HCT116 (cell line): ENCODE measurements around the gene TMEM176B. TPM values are rescaled to one million over a fixed set of nuclear protein-coding genes. Genes with fewer than 3 reads are reported as not detected.

Experiments used
- ATAC-seq: fragments of 200-7000 bp; cut with Tn5 transposase; 2 replicates; pipeline ENCODE4 v1.9.1; 2020; ENCODE audit warnings: mild to moderate bottlenecking, moderate library complexity
- BruUV-seq: library from RNA; stranded (reverse); fragments of 400-500 nt; replicated peaks from 2 replicates; lab custom pipeline; 2021; lab: Mats Ljungman, UMichigan
- CTCF ChIA-PET: fragments of 300-600 bp; sonication (Branson Sonifier 250); formaldehyde crosslinking; loops from one replicate; lab custom pipeline; 2021; ENCODE audit warnings: antibody characterized with exemption; lab: Charles Lee
- POLR2A ChIA-PET: fragments of 300-600, 350-600 bp; sonication (Branson Sonifier 250); formaldehyde crosslinking; loops from one replicate; lab custom pipeline; 2021; ENCODE audit warnings: antibody characterized with exemption; lab: Charles Lee
- RAD21 ChIA-PET, 2 experiments: fragments of 300-600 bp; sonication (Branson Sonifier 250); formaldehyde crosslinking; loops; one replicate each; lab custom pipeline; 2023; ENCODE audit warnings: low total read pairs in 2 of 2; ENCODE audit not compliant: uncharacterized antibody in 2 of 2, unreplicated experiment in 2 of 2, low non-redundant PET in 1 of 2; lab: Charles Lee
- DNase-seq: peaks from one replicate; pipeline ENCODE4 v3.0.0-alpha.2; 2010; ENCODE audit warnings: low read depth, low spot score
- H2AFZ ChIP-seq: fragments of 200-600 bp; shearing (Covaris generic), sonication (generic); 2 replicates; pipeline ENCODE4 v1.6.1; 2017; ENCODE audit warnings: low read depth, mixed run types, mixed read lengths, antibody characterized with exemption, low read length; ENCODE audit not compliant: poor library complexity, severe bottlenecking
- H3K27ac ChIP-seq: 2 replicates; pipeline ENCODE4 v1.5.1; 2012; ENCODE audit warnings: low read depth, low read length
- H3K27me3 ChIP-seq: fragments of 200-600 bp; sonication (generic); 2 replicates; pipeline ENCODE4 v1.6.1; 2016; ENCODE audit warnings: mixed run types, low read length, mixed read lengths; ENCODE audit not compliant: insufficient read depth
- H3K36me3 ChIP-seq, 2 experiments: fragments of 200-500 bp in 1 of 2; fragments of 200-600 bp in 1 of 2; sonication (Bioruptor generic) in 1 of 2; sonication (generic) in 1 of 2; 2 replicates each; pipeline versions ENCODE4 v1.5.1 to v1.6.1; 2014 to 2016; ENCODE audit warnings: low read length in 2 of 2, inconsistent platforms in 1 of 2, mixed read lengths in 1 of 2, mixed run types in 1 of 2; ENCODE audit not compliant: insufficient read depth in 2 of 2, control insufficient read depth in 1 of 2
- H3K4me1 ChIP-seq, 2 experiments: fragments of 200-600 bp in 1 of 2; sonication (generic) in 1 of 2; 2 replicates each; pipeline versions ENCODE4 v1.5.1 to v1.6.1; 2012 to 2017; ENCODE audit warnings: low read length in 2 of 2, inconsistent platforms in 1 of 2, mild to moderate bottlenecking in 1 of 2, mixed read lengths in 1 of 2, mixed run types in 1 of 2, moderate library complexity in 1 of 2; ENCODE audit not compliant: insufficient read depth in 2 of 2, control insufficient read depth in 1 of 2
- H3K4me2 ChIP-seq: fragments of 200-600 bp; sonication (generic); 2 replicates; pipeline ENCODE4 v1.6.1; 2017; ENCODE audit warnings: mixed run types, low read length, mixed read lengths
- H3K4me3 ChIP-seq, 2 experiments: fragments of 200-600 bp in 1 of 2; sonication (generic) in 1 of 2; replicated peaks in 1 of 2; 2 replicates each; pipeline ENCODE4 v1.5.1; 2011 to 2016; ENCODE audit warnings: low read length in 2 of 2, control low read depth in 1 of 2, low read depth in 1 of 2, mild to moderate bottlenecking in 1 of 2, mixed read lengths in 1 of 2, mixed run types in 1 of 2
- H3K79me2 ChIP-seq: fragments of 200-600 bp; sonication (generic); 2 replicates; pipeline ENCODE4 v1.6.1; 2017; ENCODE audit warnings: mild to moderate bottlenecking, mixed run types, low read length, moderate library complexity, mixed read lengths; ENCODE audit not compliant: insufficient read depth
- H3K9ac ChIP-seq: fragments of 200-600 bp; sonication (generic); 2 replicates; pipeline ENCODE4 v1.6.1; 2016; ENCODE audit warnings: low read length, mixed read lengths
- H3K9me2 ChIP-seq: fragments of 200-600 bp; sonication (generic), shearing (Covaris generic); 2 replicates; pipeline ENCODE4 v1.6.1; 2017; ENCODE audit warnings: mixed run types, mild to moderate bottlenecking, moderate library complexity; ENCODE audit not compliant: insufficient read depth
- H3K9me3 ChIP-seq, 2 experiments: fragments of 200-500 bp in 1 of 2; fragments of 200-600 bp in 1 of 2; sonication (Bioruptor generic) in 1 of 2; sonication (generic) in 1 of 2; 2 replicates each; pipeline ENCODE4 v1.6.1; 2014 to 2017; ENCODE audit warnings: low read length in 2 of 2, mixed read lengths in 2 of 2, inconsistent platforms in 1 of 2, low read depth in 1 of 2, mild to moderate bottlenecking in 1 of 2, mixed run types in 1 of 2, moderate library complexity in 1 of 2; ENCODE audit not compliant: control insufficient read depth in 1 of 2, insufficient read depth in 1 of 2
- H4K20me1 ChIP-seq: fragments of 200-600 bp; sonication (generic), shearing (Covaris generic); 2 replicates; pipeline ENCODE4 v1.6.1; 2017; ENCODE audit warnings: mixed run types, mild to moderate bottlenecking, moderate library complexity; ENCODE audit not compliant: insufficient read depth
- CBX3 ChIP-seq: IDR thresholded peaks from 2 replicates; pipeline ENCODE4 v1.6.1; 2012; ENCODE audit warnings: low read depth
- CEBPB ChIP-seq: IDR thresholded peaks from 2 replicates; pipeline ENCODE4 v1.6.1; 2012; ENCODE audit warnings: low read depth
- EGR1 ChIP-seq: IDR thresholded peaks from 2 replicates; pipeline ENCODE4 v1.6.1; 2012; ENCODE audit warnings: low read depth
- ELF1 ChIP-seq: IDR thresholded peaks from 2 replicates; pipeline ENCODE4 v1.6.1; 2012; ENCODE audit warnings: low read depth, borderline replicate concordance
- EZH2 ChIP-seq: fragments of 200-600 bp; sonication (generic); IDR thresholded peaks from 2 replicates; pipeline ENCODE4 v1.6.1; 2017; ENCODE audit warnings: antibody characterized with exemption, mixed run types
- EZH2phosphoT487 ChIP-seq: fragments of 200-600 bp; IDR thresholded peaks from 2 replicates; pipeline ENCODE4 v1.6.1; 2018; ENCODE audit warnings: antibody characterized with exemption, borderline replicate concordance
- JUND ChIP-seq: IDR thresholded peaks from 2 replicates; pipeline ENCODE4 v1.6.1; 2012
- POLR2A ChIP-seq: IDR thresholded peaks from 2 replicates; pipeline ENCODE4 v1.7.0; 2011; ENCODE audit warnings: borderline replicate concordance; ENCODE audit not compliant: insufficient read depth, insufficient read length; ENCODE audit errors: extremely low read depth
- POLR2AphosphoS5 ChIP-seq: IDR thresholded peaks from 2 replicates; pipeline ENCODE4 v1.6.1; 2011; ENCODE audit warnings: mild to moderate bottlenecking, low read depth, low read length, moderate library complexity
- RAD21 ChIP-seq: IDR thresholded peaks from 2 replicates; pipeline ENCODE4 v1.6.1; 2012; ENCODE audit warnings: low read depth, mild to moderate bottlenecking
- SP1 ChIP-seq: IDR thresholded peaks from 2 replicates; pipeline ENCODE4 v1.6.1; 2012; ENCODE audit warnings: low read depth
- SRF ChIP-seq: IDR thresholded peaks from 2 replicates; pipeline ENCODE4 v1.6.1; 2012; ENCODE audit warnings: low read depth
- TCF7L2 ChIP-seq: IDR thresholded peaks from 2 replicates; pipeline ENCODE4 v1.7.0; 2011; ENCODE audit warnings: borderline replicate concordance, inconsistent platforms; ENCODE audit not compliant: insufficient read depth, insufficient read length; ENCODE audit errors: extremely low read depth
- YY1 ChIP-seq: IDR thresholded peaks from 2 replicates; pipeline ENCODE4 v1.6.1; 2011; ENCODE audit warnings: low read length, low read depth, moderate library complexity, mild to moderate bottlenecking; ENCODE audit not compliant: insufficient replicate concordance; ENCODE audit errors: extremely low read depth
- ZFX ChIP-seq: fragments of 450-650 bp; IDR thresholded peaks from 2 replicates; pipeline ENCODE4 v1.6.1; 2017
- intact Hi-C: fragments of 100-400 bp; cut with micrococcal nuclease; formaldehyde crosslinking; loops from 2 replicates; pipeline ENCODE4 v1.10.0; 2022
- total RNA-seq: library from RNA; stranded (reverse); gene quantifications from one replicate; pipeline ENCODE4 v1.2.1, GENCODE V29; 2021; ENCODE audit not compliant: unreplicated experiment
- TF ChIP-seq, protein P1 (sequence below): IDR thresholded peaks from 2 replicates; pipeline ENCODE4 v1.6.1; 2012
- TF ChIP-seq, protein P2 (sequence below): IDR thresholded peaks from 2 replicates; pipeline ENCODE4 v1.6.1; 2012; ENCODE audit warnings: low read depth

TMEM176B gene
- total RNA-seq, 1 experiment from 2014 or later, result 0.42 TPM

DNA sequence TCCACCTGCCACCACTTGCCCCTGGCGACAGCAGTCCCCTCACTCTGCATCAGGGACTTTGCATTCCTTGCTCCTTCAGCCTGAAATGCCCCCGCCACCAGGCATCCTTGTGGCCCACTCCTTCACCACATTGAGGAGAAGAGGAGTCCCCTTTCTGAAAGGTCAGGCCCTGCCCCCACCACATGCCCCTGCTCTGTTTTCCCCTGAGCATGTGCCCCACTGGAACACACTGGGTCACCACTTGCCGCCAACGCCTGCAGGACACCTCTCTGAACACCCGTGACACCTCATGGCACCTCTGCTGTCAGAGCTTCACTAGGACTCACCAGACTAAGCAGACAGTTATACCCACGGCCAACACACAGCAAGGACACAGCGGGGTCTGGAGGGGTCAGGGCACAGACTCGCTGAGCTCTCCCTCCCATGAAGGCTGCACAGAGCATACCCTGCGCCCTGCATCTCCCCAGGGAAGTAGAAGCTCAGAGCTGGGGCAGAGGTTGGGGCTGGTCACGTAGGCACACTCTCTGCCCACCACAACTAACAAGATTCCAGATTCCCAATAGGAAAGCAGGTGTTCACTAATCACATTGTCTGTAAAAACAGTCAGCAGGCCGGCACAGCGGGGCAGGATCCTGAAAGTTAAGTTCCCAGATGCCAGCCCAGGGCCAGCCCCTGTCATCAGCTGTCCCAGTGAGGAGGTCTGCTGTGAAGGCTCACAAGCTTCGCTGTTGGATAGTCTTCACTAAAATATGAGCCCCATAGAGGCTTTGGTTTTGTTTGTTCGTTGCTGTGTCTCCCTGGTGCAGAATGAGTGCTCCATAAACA lies 46.3 kb upstream of the TMEM176B start:
- Histone ChIP-seq H3K4me2 (no peak overlapping the region), H3K9ac (no peak overlapping the region), H3K79me2 (no peaks in the 10 kb centered on the region)
- intact Hi-C loops, result no loop called here
- DNase-seq, result no peak
- RAD21 ChIA-PET, result no interaction called here
- TF ChIP-seq ZFX (no peak), ELF1 (no peak), CEBPB (no peak), YY1 (no peak), SP1 (no peak), TCF7L2 (no peak), SRF (no peak), JUND (no peak)
- TF ChIP-seq, all 23 proteins: peak for 0
- Histone ChIP-seq H3K9me3 (no peaks in the 10 kb centered on the region), H3K4me3 (no peak overlapping the region), H3K27ac (no peak overlapping the region), H3K9me2 (no peaks in the 10 kb centered on the region), H3K36me3 (no peaks in the 10 kb centered on the region), H4K20me1 (no peaks in the 10 kb centered on the region), H3K4me1 (no peaks in the 10 kb centered on the region), H3K27me3 (peaks cover 29% of the 10 kb centered on the region), H2AFZ (no peak overlapping the region)
- POLR2A ChIA-PET, result no interaction called here
- BruUV-seq, result no TSS peak
- no peak for ATAC-seq
- CTCF ChIA-PET, result no interaction called here

DNA sequence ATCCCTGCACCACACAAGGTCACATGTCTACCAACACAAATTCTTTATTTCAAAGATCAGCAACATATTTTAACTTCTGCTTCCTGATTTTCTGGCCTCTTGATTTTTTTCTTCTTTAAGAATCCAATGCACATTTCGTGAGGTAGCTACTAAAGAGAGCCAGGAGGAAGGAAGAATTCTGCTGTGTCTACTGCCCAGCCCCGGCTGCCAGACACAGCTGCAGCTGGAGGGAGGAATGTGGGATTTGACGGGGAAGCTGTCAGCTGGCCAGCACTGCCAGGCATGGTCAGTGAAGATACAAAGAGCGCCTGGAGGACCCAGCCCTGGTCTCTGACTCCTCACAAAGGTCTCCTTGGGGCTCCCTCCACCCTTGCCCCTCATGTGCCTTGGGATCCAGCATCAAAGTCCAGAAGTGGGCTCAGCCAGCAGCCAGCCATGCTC lies 45.3 kb upstream of the TMEM176B start:
- H3K27me3 ChIP-seq, result peaks cover 21% of the 10 kb centered on the region
- RAD21 ChIA-PET, result no interaction called here
- no peaks in the 10 kb centered on the region for H3K9me3 ChIP-seq
- no peak overlapping the region for H2AFZ ChIP-seq
- no peaks in the 10 kb centered on the region for H3K36me3 ChIP-seq
- H3K27ac ChIP-seq, result no peak overlapping the region
- H3K9ac ChIP-seq, result no peak overlapping the region
- H3K4me1 ChIP-seq, result no peaks in the 10 kb centered on the region
- CTCF ChIA-PET, result no interaction called here
- H3K4me3 ChIP-seq, result no peak overlapping the region
- intact Hi-C loops, result no loop called here
- H3K79me2 ChIP-seq, result no peaks in the 10 kb centered on the region
- no peak overlapping the region for H3K4me2 ChIP-seq
- ATAC-seq (no peak), DNase-seq (no peak)
- no TSS peak for BruUV-seq
- H3K9me2 ChIP-seq, result no peaks in the 10 kb centered on the region
- no peaks in the 10 kb centered on the region for H4K20me1 ChIP-seq
- POLR2A ChIA-PET, result no interaction called here
- TF ChIP-seq SRF (no peak), EZH2phosphoT487 (no peak), RAD21 (no peak), POLR2A (no peak), POLR2AphosphoS5 (no peak), TCF7L2 (no peak), SP1 (no peak), CBX3 (no peak), YY1 (no peak), EZH2 (no peak), EGR1 (no peak), ZFX (no peak), ELF1 (no peak)
- TF ChIP-seq, protein P1, sequence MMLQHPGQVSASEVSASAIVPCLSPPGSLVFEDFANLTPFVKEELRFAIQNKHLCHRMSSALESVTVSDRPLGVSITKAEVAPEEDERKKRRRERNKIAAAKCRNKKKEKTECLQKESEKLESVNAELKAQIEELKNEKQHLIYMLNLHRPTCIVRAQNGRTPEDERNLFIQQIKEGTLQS, result no peak
- TF ChIP-seq, protein P2, sequence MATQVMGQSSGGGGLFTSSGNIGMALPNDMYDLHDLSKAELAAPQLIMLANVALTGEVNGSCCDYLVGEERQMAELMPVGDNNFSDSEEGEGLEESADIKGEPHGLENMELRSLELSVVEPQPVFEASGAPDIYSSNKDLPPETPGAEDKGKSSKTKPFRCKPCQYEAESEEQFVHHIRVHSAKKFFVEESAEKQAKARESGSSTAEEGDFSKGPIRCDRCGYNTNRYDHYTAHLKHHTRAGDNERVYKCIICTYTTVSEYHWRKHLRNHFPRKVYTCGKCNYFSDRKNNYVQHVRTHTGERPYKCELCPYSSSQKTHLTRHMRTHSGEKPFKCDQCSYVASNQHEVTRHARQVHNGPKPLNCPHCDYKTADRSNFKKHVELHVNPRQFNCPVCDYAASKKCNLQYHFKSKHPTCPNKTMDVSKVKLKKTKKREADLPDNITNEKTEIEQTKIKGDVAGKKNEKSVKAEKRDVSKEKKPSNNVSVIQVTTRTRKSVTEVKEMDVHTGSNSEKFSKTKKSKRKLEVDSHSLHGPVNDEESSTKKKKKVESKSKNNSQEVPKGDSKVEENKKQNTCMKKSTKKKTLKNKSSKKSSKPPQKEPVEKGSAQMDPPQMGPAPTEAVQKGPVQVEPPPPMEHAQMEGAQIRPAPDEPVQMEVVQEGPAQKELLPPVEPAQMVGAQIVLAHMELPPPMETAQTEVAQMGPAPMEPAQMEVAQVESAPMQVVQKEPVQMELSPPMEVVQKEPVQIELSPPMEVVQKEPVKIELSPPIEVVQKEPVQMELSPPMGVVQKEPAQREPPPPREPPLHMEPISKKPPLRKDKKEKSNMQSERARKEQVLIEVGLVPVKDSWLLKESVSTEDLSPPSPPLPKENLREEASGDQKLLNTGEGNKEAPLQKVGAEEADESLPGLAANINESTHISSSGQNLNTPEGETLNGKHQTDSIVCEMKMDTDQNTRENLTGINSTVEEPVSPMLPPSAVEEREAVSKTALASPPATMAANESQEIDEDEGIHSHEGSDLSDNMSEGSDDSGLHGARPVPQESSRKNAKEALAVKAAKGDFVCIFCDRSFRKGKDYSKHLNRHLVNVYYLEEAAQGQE, result no peak
